ENCODE results near the gene HIPK4. TPM values are rescaled to one million over a fixed set of nuclear protein-coding genes. Genes with fewer than 3 reads are reported as not detected.
A peak's percentile ranks its signal among the peaks of the same experiment; 100 is the strongest.

HIPK4 gene
- total and polyA plus RNA-seq, 9 of the 15 experiments (the other 6 are each of a cell fraction or from before 2014, with no cell fraction given): 0.06 to 0.09 TPM; not detected in 7

- TF ChIP-seq ZNF740 (CRISPR knock-in tag; IDR thresholded peaks at IDR 0.05) (peak; percentile 99), ZNF740 (tag; IDR thresholded peaks at IDR 0.05) (peak in 1 of 2 experiments; percentile 97; a peak in 2 of 4 replicates), TARDBP (IDR thresholded peaks at IDR 0.05) (no peak), NFIX (CRISPR knock-in tag; IDR thresholded peaks at IDR 0.05; ENCODE audit: low read depth) (no peak), HDAC3 (IDR thresholded peaks at IDR 0.05; ENCODE audit: borderline replicate concordance, partially characterized antibody) (no peak), ZNF316 (IDR thresholded peaks at IDR 0.05) (no peak), CBX1 (IDR thresholded peaks at IDR 0.05; ENCODE audit: low read depth) (peak; percentile 74; the same call in 1 of the 2 replicates), ZBTB7A (IDR thresholded peaks at IDR 0.05; ENCODE audit: borderline replicate concordance, control insufficient read depth, low read depth, low read length) (peak; percentile 73; the same call in 1 of the 2 replicates), ZHX1 (conservative IDR thresholded peaks at IDR 0.05; ENCODE audit: low read length) (0 out of 2 replicates have a peak, but pooled peaks have one; percentile 25), CREBBP (IDR thresholded peaks at IDR 0.05; ENCODE audit: low read depth, low read length) (no peak), CBFA2T3 (IDR thresholded peaks at IDR 0.05) (peak; percentile 64), UBTF (IDR thresholded peaks at IDR 0.05; ENCODE audit: borderline replicate concordance in 1 of 2, low read depth in 2 of 2, low read length in 2 of 2) (peak in 1 of 2 experiments; percentile 85; a peak in 3 of 4 replicates), ZNF174 (CRISPR knock-in tag; IDR thresholded peaks at IDR 0.05) (no peak), ZNF780A (CRISPR knock-in tag; IDR thresholded peaks at IDR 0.05) (no peak), ETV5 (CRISPR knock-in tag; IDR thresholded peaks at IDR 0.05; ENCODE audit: low read depth) (peak; percentile 82), SUPT5H (IDR thresholded peaks at IDR 0.05) (peak; percentile 82), ARID1B (IDR thresholded peaks at IDR 0.05) (peak; percentile 46; the same call in 1 of the 2 replicates), MNT (conservative IDR thresholded peaks at IDR 0.05) (peak; percentile 75 to 90)
These were observed 31.1 kb upstream of the HIPK4 start (continued) for GRCh38 chr19:40420766-40421765.

All from K562 (cell line).